ENCODE measurements around the gene LRP2.

- TF ChIP-seq, protein P1, sequence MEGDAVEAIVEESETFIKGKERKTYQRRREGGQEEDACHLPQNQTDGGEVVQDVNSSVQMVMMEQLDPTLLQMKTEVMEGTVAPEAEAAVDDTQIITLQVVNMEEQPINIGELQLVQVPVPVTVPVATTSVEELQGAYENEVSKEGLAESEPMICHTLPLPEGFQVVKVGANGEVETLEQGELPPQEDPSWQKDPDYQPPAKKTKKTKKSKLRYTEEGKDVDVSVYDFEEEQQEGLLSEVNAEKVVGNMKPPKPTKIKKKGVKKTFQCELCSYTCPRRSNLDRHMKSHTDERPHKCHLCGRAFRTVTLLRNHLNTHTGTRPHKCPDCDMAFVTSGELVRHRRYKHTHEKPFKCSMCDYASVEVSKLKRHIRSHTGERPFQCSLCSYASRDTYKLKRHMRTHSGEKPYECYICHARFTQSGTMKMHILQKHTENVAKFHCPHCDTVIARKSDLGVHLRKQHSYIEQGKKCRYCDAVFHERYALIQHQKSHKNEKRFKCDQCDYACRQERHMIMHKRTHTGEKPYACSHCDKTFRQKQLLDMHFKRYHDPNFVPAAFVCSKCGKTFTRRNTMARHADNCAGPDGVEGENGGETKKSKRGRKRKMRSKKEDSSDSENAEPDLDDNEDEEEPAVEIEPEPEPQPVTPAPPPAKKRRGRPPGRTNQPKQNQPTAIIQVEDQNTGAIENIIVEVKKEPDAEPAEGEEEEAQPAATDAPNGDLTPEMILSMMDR (IDR thresholded peaks at IDR 0.05; ENCODE audit: low read length) = no peak
- no peak for TF ChIP-seq EZH2 (optimal IDR thresholded peaks at IDR 0.05; ENCODE audit: low read depth, low read length)
These were observed 248.3 kb downstream of the LRP2 start for GRCh38 chr2:169114056-169114455.

Data from MM.1S (cell line).